Brain microvascular endothelial cell (primary cell): Measurements from ENCODE around the gene SMAD3.

ENCODE experiments used
- DNase-seq: peaks from one replicate; pipeline ENCODE4 v3.0.0-alpha.2; 2020
- H3K27ac ChIP-seq: fragments of 250-450 bp; sonication (Bioruptor Pico); 2 replicates; pipeline ENCODE4 v1.5.1; 2020; ENCODE audit warnings: mild to moderate bottlenecking, moderate library complexity
- H3K27me3 ChIP-seq: fragments of 250-450 bp; sonication (Bioruptor Pico); replicated peaks from 2 replicates; pipeline ENCODE4 v1.5.1; 2020; ENCODE audit warnings: mild to moderate bottlenecking
- H3K36me3 ChIP-seq: fragments of 250-450 bp; sonication (Bioruptor Pico); replicated peaks from 2 replicates; pipeline ENCODE4 v1.5.1; 2020; ENCODE audit warnings: mild to moderate bottlenecking
- H3K4me3 ChIP-seq: 2 replicates; pipeline ENCODE4 v1.5.1; 2011; ENCODE audit warnings: low read depth, mild to moderate bottlenecking, control low read depth, low read length, moderate library complexity
- in situ Hi-C: cut with HindIII; loops from 2 replicates; pipeline ENCODE4 v1.10.0; 2017; ENCODE audit warnings: low sequenced_read_pairs, low pct_ligation_motif_present
- TF ChIP-seq, protein P1 (sequence below): IDR thresholded peaks from 2 replicates; pipeline ENCODE4 v1.5.1; 2011; ENCODE audit warnings: low read depth, mild to moderate bottlenecking, moderate library complexity, low read length, control low read depth, inconsistent platforms; ENCODE audit errors: missing control alignments

Gene SMAD3

DNA sequence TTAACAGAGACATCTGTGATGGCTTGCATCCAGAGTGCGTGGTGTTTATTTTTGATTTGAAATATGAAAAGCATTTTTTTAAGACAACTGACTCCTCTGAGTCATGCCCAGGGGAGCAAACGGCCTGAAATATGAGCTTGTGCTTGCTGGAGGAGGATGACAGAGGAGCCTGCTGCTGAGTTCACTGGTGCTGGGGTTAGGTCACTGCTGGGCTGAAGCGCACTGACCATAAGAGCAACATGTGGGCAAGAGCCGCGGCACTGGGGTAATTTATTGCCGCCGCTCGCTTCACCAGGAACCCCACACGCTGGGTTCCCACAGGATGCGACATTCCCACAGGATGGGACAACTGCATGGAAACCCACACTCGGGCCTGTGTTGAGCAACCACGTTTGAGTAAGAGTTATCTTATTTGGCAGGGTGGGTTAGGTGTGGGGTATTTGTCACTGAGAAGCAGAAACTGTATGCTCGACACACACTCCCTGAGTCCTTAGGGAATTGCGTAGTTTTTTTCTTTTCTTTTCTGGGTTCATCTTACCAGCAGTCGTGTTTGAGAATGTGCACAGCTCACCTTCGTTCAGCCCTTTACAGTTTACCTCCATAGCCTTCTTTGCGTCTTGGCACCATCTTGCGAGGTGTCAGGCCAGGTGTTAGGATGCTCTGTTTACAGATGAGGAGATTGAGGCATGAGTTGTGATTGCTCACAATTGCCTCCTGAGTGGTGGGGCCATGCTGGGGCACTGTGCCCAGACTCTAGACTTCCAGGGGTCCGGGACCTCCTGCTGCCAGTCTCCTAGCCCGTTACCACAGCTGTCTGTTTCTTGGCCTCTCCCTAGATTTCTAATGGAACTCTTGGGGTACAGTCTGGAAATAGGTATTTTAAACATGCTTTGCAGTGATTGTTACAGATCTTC lies 60.4 kb downstream of the SMAD3 start:
- in situ Hi-C loops, result no loop called here
- peak overlapping the region; percentile 1 for H3K4me3 ChIP-seq
- H3K27me3 ChIP-seq, result no peaks in the 10 kb centered on the region
- H3K27ac ChIP-seq, result peak overlapping the region; percentile 100
- DNase-seq, result peak; percentile 98
- TF ChIP-seq, protein P1, sequence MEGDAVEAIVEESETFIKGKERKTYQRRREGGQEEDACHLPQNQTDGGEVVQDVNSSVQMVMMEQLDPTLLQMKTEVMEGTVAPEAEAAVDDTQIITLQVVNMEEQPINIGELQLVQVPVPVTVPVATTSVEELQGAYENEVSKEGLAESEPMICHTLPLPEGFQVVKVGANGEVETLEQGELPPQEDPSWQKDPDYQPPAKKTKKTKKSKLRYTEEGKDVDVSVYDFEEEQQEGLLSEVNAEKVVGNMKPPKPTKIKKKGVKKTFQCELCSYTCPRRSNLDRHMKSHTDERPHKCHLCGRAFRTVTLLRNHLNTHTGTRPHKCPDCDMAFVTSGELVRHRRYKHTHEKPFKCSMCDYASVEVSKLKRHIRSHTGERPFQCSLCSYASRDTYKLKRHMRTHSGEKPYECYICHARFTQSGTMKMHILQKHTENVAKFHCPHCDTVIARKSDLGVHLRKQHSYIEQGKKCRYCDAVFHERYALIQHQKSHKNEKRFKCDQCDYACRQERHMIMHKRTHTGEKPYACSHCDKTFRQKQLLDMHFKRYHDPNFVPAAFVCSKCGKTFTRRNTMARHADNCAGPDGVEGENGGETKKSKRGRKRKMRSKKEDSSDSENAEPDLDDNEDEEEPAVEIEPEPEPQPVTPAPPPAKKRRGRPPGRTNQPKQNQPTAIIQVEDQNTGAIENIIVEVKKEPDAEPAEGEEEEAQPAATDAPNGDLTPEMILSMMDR, result no peak
- peaks cover 46% of the 10 kb centered on the region for H3K36me3 ChIP-seq

DNA sequence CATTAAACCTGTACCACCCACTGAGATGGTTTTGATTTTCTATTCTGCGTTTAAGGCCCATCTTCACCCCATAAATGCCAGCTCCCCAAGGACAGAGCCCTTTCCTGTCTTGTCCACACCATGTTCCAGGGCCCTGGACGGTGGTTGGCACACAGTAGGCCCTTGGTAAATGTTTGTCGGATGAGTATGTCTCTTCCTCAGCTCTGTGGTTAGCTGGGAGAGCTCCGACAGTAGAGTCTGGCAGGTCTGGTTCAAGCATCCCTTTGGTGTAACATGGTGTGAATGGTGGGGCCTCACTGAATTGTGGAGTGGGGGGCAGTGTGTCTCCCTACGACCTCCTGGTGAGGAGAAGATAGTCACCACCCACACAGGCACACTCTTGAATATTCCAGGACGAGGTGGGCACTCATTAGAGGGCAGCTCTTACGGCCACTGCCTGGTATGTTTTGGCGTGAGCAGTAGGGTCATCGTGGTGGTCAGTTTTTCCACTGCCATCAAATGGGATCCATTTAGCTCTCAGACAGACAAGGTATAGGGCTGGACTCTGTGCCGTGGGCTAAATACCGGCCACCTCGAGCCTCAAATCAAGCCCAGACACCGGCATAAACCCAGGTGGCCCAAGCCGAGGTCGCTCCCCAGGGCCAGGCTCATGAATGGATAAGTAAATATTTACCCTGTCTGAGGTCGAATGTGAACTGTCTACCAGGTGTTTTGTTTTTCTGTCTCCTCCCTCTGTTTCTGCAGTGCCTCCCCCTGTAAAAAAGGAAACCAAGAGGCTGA lies 61.3 kb downstream of the SMAD3 start:
- peaks cover 50% of the 10 kb centered on the region for H3K36me3 ChIP-seq
- no peaks in the 10 kb centered on the region for H3K27me3 ChIP-seq
- H3K4me3 ChIP-seq, result no peak overlapping the region
- no peak for DNase-seq
- peak overlapping the region; percentile 100 for H3K27ac ChIP-seq
- in situ Hi-C loops, result no loop called here
- TF ChIP-seq, protein P1, result no peak

DNA sequence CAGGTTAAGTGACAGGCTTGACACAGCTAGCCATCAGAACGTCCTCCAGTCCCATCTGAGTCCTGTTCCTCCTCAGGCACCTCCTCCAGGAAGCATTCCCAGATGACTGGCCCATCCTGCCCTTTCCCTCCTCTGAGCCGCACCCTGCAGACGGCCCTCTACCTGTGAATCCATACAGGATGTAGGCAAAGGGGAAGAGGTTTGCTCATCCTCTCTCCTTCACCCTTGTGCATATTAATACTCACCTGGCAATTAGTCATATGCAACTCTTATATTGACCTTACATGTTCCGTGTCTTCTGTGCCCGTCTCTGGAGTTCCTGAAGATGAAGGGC lies 61.9 kb downstream of the SMAD3 start:
- Histone ChIP-seq H3K36me3 (peaks cover 54% of the 10 kb centered on the region), H3K27me3 (no peaks in the 10 kb centered on the region), H3K4me3 (no peak overlapping the region), H3K27ac (peak overlapping the region; percentile 100)
- no peak for DNase-seq
- TF ChIP-seq, protein P1, result no peak
- in situ Hi-C loops, result no loop called here

DNA sequence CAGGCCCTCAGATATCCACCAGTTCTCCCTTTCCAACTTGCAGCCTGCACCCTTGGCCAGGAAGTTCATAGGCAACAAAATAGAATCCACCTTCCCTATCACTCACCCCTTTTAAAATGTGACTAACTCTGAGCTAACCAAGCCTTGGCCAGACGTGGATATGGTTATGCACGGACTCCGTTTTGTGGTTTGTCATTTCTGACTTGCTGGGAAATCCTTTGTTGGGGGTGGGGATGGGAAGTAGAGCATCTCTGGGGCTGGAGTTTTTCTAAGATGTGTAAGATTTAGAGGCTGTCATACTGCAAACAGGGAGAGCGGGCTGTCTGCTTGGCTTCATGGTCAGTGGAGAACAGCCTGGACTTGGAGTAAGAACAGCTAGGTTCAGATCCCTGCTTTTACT lies 62.6 kb downstream of the SMAD3 start:
- Histone ChIP-seq H3K36me3 (peaks cover 61% of the 10 kb centered on the region), H3K27ac (peak overlapping the region; percentile 100), H3K27me3 (no peaks in the 10 kb centered on the region), H3K4me3 (no peak overlapping the region)
- TF ChIP-seq, protein P1, result no peak
- DNase-seq, result peak; percentile 97
- in situ Hi-C loops, result no loop called here

DNA sequence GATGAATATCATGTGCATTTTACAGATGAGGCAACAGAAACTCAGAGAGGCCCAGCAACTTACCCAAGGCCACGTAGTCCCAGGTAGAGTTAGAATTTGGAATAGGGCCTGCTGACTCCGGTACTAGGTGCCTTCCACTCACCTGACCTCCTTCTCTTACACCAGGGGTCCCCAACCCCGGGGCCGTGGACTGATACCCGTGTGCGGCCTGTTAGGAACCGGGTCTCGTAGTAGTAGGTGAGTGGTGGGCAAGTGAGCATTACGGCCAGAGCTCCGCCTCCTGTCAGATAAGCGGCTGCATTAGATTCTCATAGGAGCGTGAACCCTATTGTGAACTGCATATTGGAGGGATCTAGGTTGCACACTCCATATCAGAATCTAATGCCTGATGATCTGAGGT lies 64.8 kb downstream of the SMAD3 start:
- TF ChIP-seq, protein P1, result no peak
- Histone ChIP-seq H3K27me3 (no peaks in the 10 kb centered on the region), H3K4me3 (no peak overlapping the region), H3K36me3 (peaks cover 71% of the 10 kb centered on the region), H3K27ac (peak overlapping the region; percentile 100)
- no peak for DNase-seq
- in situ Hi-C loops, result no loop called here
